Testis (tissue), 2 donors: Measurements from ENCODE around the gene DHX35.

ENCODE experiments used
- POLR2A ChIP-seq: fragments of 450-650 bp; IDR thresholded peaks from one replicate; pipeline ENCODE4 v1.6.1; 2017; ENCODE audit warnings: antibody characterized with exemption, mild to moderate bottlenecking, moderate library complexity
- TF ChIP-seq, protein P1 (sequence below), 3 experiments: fragments of 450-650 bp in 2 of 3; fragments of 200-600 bp in 1 of 3; sonication (generic) in 1 of 3; IDR thresholded peaks; one replicate each; pipeline ENCODE4 v1.5.1; 2016 to 2019; ENCODE audit warnings: antibody characterized with exemption in 3 of 3, mild to moderate bottlenecking in 2 of 3, moderate library complexity in 1 of 3

DNA sequence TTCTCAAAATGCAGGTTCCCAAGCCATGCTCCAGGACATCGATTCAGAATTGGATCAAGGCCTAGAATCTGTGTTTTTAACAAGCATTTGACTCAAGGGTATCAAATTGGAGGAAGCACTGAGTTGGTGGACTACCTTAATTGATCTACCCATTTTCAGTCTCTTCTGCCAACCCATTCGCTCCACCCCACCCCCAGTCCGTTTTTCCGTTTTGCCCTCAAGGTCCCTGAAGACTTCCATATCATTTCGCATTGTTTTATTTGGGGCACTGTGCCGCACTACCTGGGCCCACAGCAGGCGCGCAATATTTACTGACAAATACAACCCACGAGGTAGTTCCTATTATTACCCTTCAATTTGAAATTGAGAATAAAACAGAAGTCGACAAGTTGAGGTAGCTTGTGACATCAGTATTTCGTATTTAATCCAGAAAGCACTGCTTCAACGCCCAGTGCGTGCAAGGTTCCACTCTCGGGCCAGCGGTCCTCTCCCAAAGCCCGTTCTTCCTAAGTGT is 557 bp upstream of the DHX35 start:
- TF ChIP-seq, protein P1, sequence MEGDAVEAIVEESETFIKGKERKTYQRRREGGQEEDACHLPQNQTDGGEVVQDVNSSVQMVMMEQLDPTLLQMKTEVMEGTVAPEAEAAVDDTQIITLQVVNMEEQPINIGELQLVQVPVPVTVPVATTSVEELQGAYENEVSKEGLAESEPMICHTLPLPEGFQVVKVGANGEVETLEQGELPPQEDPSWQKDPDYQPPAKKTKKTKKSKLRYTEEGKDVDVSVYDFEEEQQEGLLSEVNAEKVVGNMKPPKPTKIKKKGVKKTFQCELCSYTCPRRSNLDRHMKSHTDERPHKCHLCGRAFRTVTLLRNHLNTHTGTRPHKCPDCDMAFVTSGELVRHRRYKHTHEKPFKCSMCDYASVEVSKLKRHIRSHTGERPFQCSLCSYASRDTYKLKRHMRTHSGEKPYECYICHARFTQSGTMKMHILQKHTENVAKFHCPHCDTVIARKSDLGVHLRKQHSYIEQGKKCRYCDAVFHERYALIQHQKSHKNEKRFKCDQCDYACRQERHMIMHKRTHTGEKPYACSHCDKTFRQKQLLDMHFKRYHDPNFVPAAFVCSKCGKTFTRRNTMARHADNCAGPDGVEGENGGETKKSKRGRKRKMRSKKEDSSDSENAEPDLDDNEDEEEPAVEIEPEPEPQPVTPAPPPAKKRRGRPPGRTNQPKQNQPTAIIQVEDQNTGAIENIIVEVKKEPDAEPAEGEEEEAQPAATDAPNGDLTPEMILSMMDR (IDR thresholded peaks at IDR 0.05) = peak in 1 of 3 experiments; percentile 11
- TF ChIP-seq POLR2A = no peak
